HG02588 (cell line): ENCODE results near the gene IRAK3.
"Not testable (repeated sequence)": the region's sequence is repeated elsewhere in the genome, so short reads cannot be mapped to it uniquely, and the experiment has no call there.

ENCODE experiments used
- ATAC-seq: cut with Tn5 transposase; IDR thresholded peaks from one replicate; pipeline ENCODE4 v1.9.1; 2021; ENCODE audit warnings: mild to moderate bottlenecking, moderate library complexity; ENCODE audit not compliant: unreplicated experiment

The IRAK3 gene

GRCh38 chr12:66211573-66211972 is 22.6 kb downstream of the IRAK3 start:
- ATAC-seq, result not testable (repeated sequence)

- not testable (repeated sequence) for ATAC-seq
Measured at GRCh38 chr12:66213011-66213410, 24.0 kb downstream of the IRAK3 start.

- ATAC-seq, result no peak
Measured at GRCh38 chr12:66217342-66217917, 28.4 kb downstream of the IRAK3 start.

GRCh38 chr12:66228462-66228861 is 39.4 kb downstream of the IRAK3 start:
- ATAC-seq, result no peak

GRCh38 chr12:66232263-66232662 is 43.2 kb downstream of the IRAK3 start:
- peak; percentile 25 for ATAC-seq

- ATAC-seq, result peak; percentile 95
Measured at GRCh38 chr12:66234037-66234693, 45.2 kb downstream of the IRAK3 start.

- ATAC-seq, result peak; percentile 41
Measured at GRCh38 chr12:66234773-66235625, 46.0 kb downstream of the IRAK3 start.

GRCh38 chr12:66235626-66236281 is 46.7 kb downstream of the IRAK3 start:
- ATAC-seq, result no peak

- ATAC-seq, result not testable (repeated sequence)
Measured at GRCh38 chr12:66236282-66236675, 47.3 kb downstream of the IRAK3 start.

GRCh38 chr12:66236969-66237368 is 48.0 kb downstream of the IRAK3 start:
- ATAC-seq, result no peak

GRCh38 chr12:66237505-66238175 is 48.6 kb downstream of the IRAK3 start:
- ATAC-seq, result no peak

- no peak for ATAC-seq
Measured at GRCh38 chr12:66239295-66239694, 50.3 kb downstream of the IRAK3 start.

- ATAC-seq, result no peak
Measured at GRCh38 chr12:66240096-66240820, 51.2 kb downstream of the IRAK3 start.

GRCh38 chr12:66241061-66242043 is 52.3 kb downstream of the IRAK3 start:
- no peak for ATAC-seq

- ATAC-seq, result no peak
Measured at GRCh38 chr12:66242311-66242710, 53.3 kb downstream of the IRAK3 start.

GRCh38 chr12:66243911-66244310 is 54.9 kb downstream of the IRAK3 start:
- ATAC-seq, result no peak

- ATAC-seq, result no peak
Measured at GRCh38 chr12:66244446-66244845, 55.4 kb downstream of the IRAK3 start.

GRCh38 chr12:66247741-66248140 is 58.7 kb downstream of the IRAK3 start:
- no peak for ATAC-seq

GRCh38 chr12:66251049-66251448 is 62.0 kb downstream of the IRAK3 start:
- no peak for ATAC-seq
